H1 (cell line): Measurements from ENCODE around the gene TRIM31. TPM values are rescaled to one million over a fixed set of nuclear protein-coding genes. Genes with fewer than 3 reads are reported as not detected.

Experiments
- CTCF ChIA-PET: fragments of 300-600 bp; sonication (Branson Sonifier 250); formaldehyde crosslinking; loops from one replicate; lab custom pipeline; 2021; ENCODE audit not compliant: partially characterized antibody; lab: Charles Lee
- POLR2A ChIA-PET: fragments of 300-600 bp; sonication (Branson Sonifier 250); formaldehyde crosslinking; loops from one replicate; lab custom pipeline; 2021; ENCODE audit warnings: inconsistent platforms; ENCODE audit not compliant: partially characterized antibody; lab: Charles Lee
- DNase-seq, 2 experiments: peaks; one replicate each; pipeline versions ENCODE4 v3.0.0 to v3.0.0-alpha.2; 2010 to 2022; ENCODE audit warnings: low spot score in 2 of 2, low read depth in 1 of 2, mixed read lengths in 1 of 2
- FAIRE-seq: peaks from 2 replicates; lab custom pipeline; 2011; peaks lifted over from hg19 to GRCh38; lab: Jason Lieb, UNC
- H2AFZ ChIP-seq: 2 replicates; pipeline ENCODE4 v1.8.1; 2012; ENCODE audit warnings: low read length, inconsistent platforms
- H2AK5ac ChIP-seq: 2 replicates; pipeline ENCODE4 v1.6.1; 2013; ENCODE audit warnings: low read depth, low read length
- H2BK120ac ChIP-seq: replicated peaks from 2 replicates; pipeline ENCODE3; 2013; ENCODE audit warnings: low read depth, low read length, inconsistent platforms
- H2BK12ac ChIP-seq: 2 replicates; pipeline ENCODE4 v1.6.1; 2013; ENCODE audit warnings: low read depth, low read length
- H2BK15ac ChIP-seq: 2 replicates; pipeline ENCODE4 v1.6.1; 2013; ENCODE audit warnings: low read length
- H2BK20ac ChIP-seq: 2 replicates; pipeline ENCODE4 v1.6.1; 2013; ENCODE audit warnings: low read length
- H2BK5ac ChIP-seq: 2 replicates; pipeline ENCODE4 v1.6.1; 2013; ENCODE audit warnings: low read depth, low read length
- H3K14ac ChIP-seq: 2 replicates; pipeline ENCODE4 v1.6.1; 2013; ENCODE audit warnings: inconsistent platforms; ENCODE audit not compliant: insufficient read length
- H3K18ac ChIP-seq: 2 replicates; pipeline ENCODE4 v1.6.1; 2013; ENCODE audit warnings: low read length; ENCODE audit errors: extremely low read depth
- H3K23ac ChIP-seq: 2 replicates; pipeline ENCODE4 v1.6.1; 2013; ENCODE audit warnings: inconsistent platforms; ENCODE audit not compliant: insufficient read length
- H3K23me2 ChIP-seq: 2 replicates; pipeline ENCODE4 v1.6.1; 2013; ENCODE audit warnings: low read depth, low read length
- H3K27ac ChIP-seq: 2 replicates; pipeline ENCODE4 v1.6.1; 2011; ENCODE audit warnings: low read depth, low read length, inconsistent platforms
- H3K27me3 ChIP-seq, 4 experiments: replicated peaks in 1 of 4; 1 replicate in 1 of 4; 2 replicates in 3 of 4; pipeline versions ENCODE4 v1.6.1 to v1.8.1; 2011 to 2013; ENCODE audit warnings: low read length in 3 of 4, mild to moderate bottlenecking in 3 of 4, inconsistent platforms in 2 of 4, mixed read lengths in 2 of 4, moderate library complexity in 1 of 4; ENCODE audit not compliant: control insufficient read depth in 3 of 4, insufficient read depth in 3 of 4; ENCODE audit errors: extremely low read depth in 1 of 4
- H3K36me3 ChIP-seq, 4 experiments: 2 replicates each; pipeline versions ENCODE4 v1.6.1 to v1.8.1; 2011 to 2013; ENCODE audit warnings: mild to moderate bottlenecking in 4 of 4, low read length in 3 of 4, moderate library complexity in 2 of 4, control low read depth in 1 of 4, inconsistent platforms in 1 of 4; ENCODE audit not compliant: insufficient read depth in 4 of 4, control insufficient read depth in 2 of 4
- H3K4ac ChIP-seq: replicated peaks from 2 replicates; pipeline ENCODE3; 2013; ENCODE audit warnings: low read length, low read depth, mixed read lengths, inconsistent platforms; ENCODE audit not compliant: insufficient read length
- H3K4me1 ChIP-seq, 4 experiments: replicated peaks in 1 of 4; 1 replicate in 1 of 4; 2 replicates in 3 of 4; pipeline versions ENCODE4 v1.6.1 to v1.8.1; 2011 to 2013; ENCODE audit warnings: low read length in 3 of 4, inconsistent platforms in 2 of 4, mixed read lengths in 1 of 4; ENCODE audit not compliant: insufficient read depth in 4 of 4, control insufficient read depth in 3 of 4
- H3K4me2 ChIP-seq, 2 experiments: 2 replicates each; pipeline versions ENCODE4 v1.6.1 to v1.8.1; 2011 to 2013; ENCODE audit warnings: low read depth in 2 of 2, low read length in 2 of 2, control low read depth in 1 of 2, inconsistent platforms in 1 of 2, mild to moderate bottlenecking in 1 of 2; ENCODE audit not compliant: insufficient read depth in 1 of 2
- H3K4me3 ChIP-seq, 4 experiments: fragments of 200-600, 300-600 bp in 1 of 4; sonication (generic), shearing (Covaris generic), sonication (Bioruptor Twin) in 1 of 4; 2 replicates each; pipeline versions ENCODE4 v1.5.1 to v1.8.1; 2011 to 2016; ENCODE audit warnings: low read length in 4 of 4, low read depth in 3 of 4, control low read depth in 2 of 4, inconsistent platforms in 2 of 4, mild to moderate bottlenecking in 2 of 4, mixed read lengths in 1 of 4, moderate library complexity in 1 of 4; ENCODE audit not compliant: insufficient read depth in 2 of 4; ENCODE audit errors: extremely low read depth in 1 of 4
- H3K56ac ChIP-seq: replicated peaks from 2 replicates; pipeline ENCODE3; 2013; ENCODE audit warnings: low read depth, mild to moderate bottlenecking, mixed read lengths, low read length, inconsistent platforms; ENCODE audit not compliant: insufficient read length
- H3K79me1 ChIP-seq: 2 replicates; pipeline ENCODE4 v1.6.1; 2013; ENCODE audit warnings: low read depth, low read length, control low read depth
- H3K79me2 ChIP-seq, 2 experiments: 2 replicates each; pipeline versions ENCODE4 v1.6.1 to v1.8.1; 2012 to 2013; ENCODE audit warnings: low read length in 2 of 2, mild to moderate bottlenecking in 2 of 2, inconsistent platforms in 1 of 2; ENCODE audit not compliant: insufficient read depth in 2 of 2, control insufficient read depth in 1 of 2
- H3K9ac ChIP-seq, 4 experiments: replicated peaks in 1 of 4; 1 replicate in 1 of 4; 2 replicates in 3 of 4; pipeline versions ENCODE4 v1.6.1 to v1.8.1; 2011 to 2013; ENCODE audit warnings: low read depth in 3 of 4, low read length in 3 of 4, control low read depth in 2 of 4, mild to moderate bottlenecking in 2 of 4, moderate library complexity in 2 of 4, inconsistent platforms in 1 of 4; ENCODE audit errors: extremely low read depth in 1 of 4
- H3K9me3 ChIP-seq, 2 experiments: 2 replicates each; pipeline versions ENCODE4 v1.6.1 to v1.8.1; 2012 to 2013; ENCODE audit warnings: mild to moderate bottlenecking in 2 of 2, moderate library complexity in 2 of 2, control low read depth in 1 of 2, inconsistent platforms in 1 of 2, low read depth in 1 of 2, low read length in 1 of 2, mixed read lengths in 1 of 2; ENCODE audit not compliant: insufficient read depth in 2 of 2
- H4K20me1 ChIP-seq, 2 experiments: replicated peaks in 1 of 2; 2 replicates each; pipeline versions ENCODE3 to v1.8.1; 2011 to 2013; ENCODE audit warnings: inconsistent platforms in 2 of 2, low read length in 2 of 2, mild to moderate bottlenecking in 1 of 2; ENCODE audit not compliant: insufficient read depth in 2 of 2, control insufficient read depth in 1 of 2
- H4K5ac ChIP-seq: 2 replicates; pipeline ENCODE4 v1.6.1; 2013; ENCODE audit warnings: low read length, low read depth, mixed read lengths, inconsistent platforms; ENCODE audit not compliant: insufficient read length
- H4K8ac ChIP-seq: 2 replicates; pipeline ENCODE4 v1.8.0; 2013; ENCODE audit warnings: mild to moderate bottlenecking, moderate library complexity, low read length, inconsistent platforms; ENCODE audit not compliant: insufficient read depth; ENCODE audit errors: extremely low read depth
- H4K91ac ChIP-seq: replicated peaks from 2 replicates; pipeline ENCODE3; 2013; ENCODE audit warnings: low read length, mixed read lengths, inconsistent platforms; ENCODE audit not compliant: insufficient read length
- NRF1 ChIP-seq: IDR thresholded peaks from 2 replicates; pipeline ENCODE4 v1.6.1; 2011; ENCODE audit warnings: mild to moderate bottlenecking, low read depth, low read length, improper control_type of control experiment
- POLR2AphosphoS5 ChIP-seq: IDR thresholded peaks from 2 replicates; pipeline ENCODE4 v1.6.1; 2011; ENCODE audit warnings: low read depth, low read length
- WGBS, 2 experiments: shearing (Covaris generic) in 1 of 2; methylation state at CpG; one replicate each; pipeline versions ENCODE4 v1.1.6 to v1.1.7; 2013 to 2015; ENCODE audit warnings: low lambda C conversion rate in 2 of 2, mixed read lengths in 2 of 2, inconsistent platforms in 1 of 2, low coverage in 1 of 2, missing lambda C conversion rate in 1 of 2; ENCODE audit not compliant: insufficient replicate concordance in 2 of 2, insufficient coverage in 1 of 2, insufficient read length in 1 of 2; ENCODE audit errors: extremely low coverage in 1 of 2, missing lambda C conversion rate in 1 of 2; 5-methylcytosine and 5-hydroxymethylcytosine counted together
- polyA plus RNA-seq, 7 experiments: library from polyadenylated mRNA; depleted of rRNA in 3 of 7; stranded (reverse) in 5 of 7; unstranded in 2 of 7; fragments of >200 nt in 5 of 7; fragments of 200-250 nt in 2 of 7; gene quantifications; 1 replicate in 5 of 7; 2 replicates in 1 of 7; 4 replicates in 1 of 7; pipeline versions ENCODE4 v1.2.1 to v1.2.3, GENCODE V29; 2011 to 2013; ENCODE audit warnings: missing spikeins in 2 of 7, mixed read lengths in 2 of 7
- total RNA-seq: library from RNA; stranded (reverse); fragmentation: NEBNext Ultra II Directional; extraction: Animal tissue kit (Norgen Biotek cat#: 25700); gene quantifications from 2 replicates; pipeline ENCODE4 v1.2.1, GENCODE V29; 2021

TRIM31 gene
- total and polyA plus RNA-seq, 2 of the 8 experiments (the other 6 are each of a cell fraction or from before 2014, with no cell fraction given) = not detected

DNA sequence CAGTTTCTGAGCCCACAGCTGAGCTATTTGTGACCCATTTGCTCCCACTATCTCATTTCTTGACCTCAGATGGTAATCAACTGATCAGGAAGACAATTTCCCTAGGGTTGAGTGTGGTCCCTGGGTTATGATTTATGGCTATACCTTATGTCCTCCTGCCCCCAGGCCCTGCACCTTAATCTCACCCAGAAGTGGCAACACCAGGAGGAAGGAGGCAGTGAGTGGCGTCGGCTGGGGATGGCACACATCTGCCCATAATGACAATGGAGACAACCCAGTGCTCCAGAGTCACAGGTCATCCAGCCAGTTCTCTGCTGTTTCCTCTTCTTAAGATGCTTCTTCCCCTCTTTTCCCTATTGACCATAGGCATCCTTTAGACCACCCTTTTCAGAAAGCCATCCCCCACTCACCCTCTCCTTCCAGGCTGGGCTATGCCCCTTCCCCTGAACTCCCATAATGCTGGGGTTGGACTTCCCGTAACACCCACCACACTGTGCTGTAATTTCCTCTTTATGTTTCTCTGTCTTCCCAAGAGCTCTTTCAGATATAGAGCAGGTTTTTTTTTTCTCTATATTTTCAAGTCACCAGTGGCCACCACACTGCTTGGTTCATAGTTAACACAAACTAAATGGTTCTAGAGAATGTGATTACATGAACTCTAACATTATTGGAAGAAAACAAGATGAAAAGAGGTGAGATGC is 40.2 kb upstream of the TRIM31 start:
- ChIA-PET POLR2A (no interaction called here), CTCF (interaction anchor here (0.8 to 6.9 kb wide), 4 partner anchors 10 to 50 kb away, joined by 3 to 50 read pairs (median 4); partner anchors contain the start of gene TRIM40)
- Histone ChIP-seq H2BK120ac (no peak overlapping the region), H4K5ac (no peak overlapping the region), H3K18ac (no peak overlapping the region), H2BK15ac (no peak overlapping the region), H4K8ac (no peak overlapping the region), H4K20me1 (no peaks in the 10 kb centered on the region), H3K23ac (no peak overlapping the region), H3K56ac (no peak overlapping the region), H3K4ac (no peak overlapping the region), H3K27ac (no peak overlapping the region), H3K4me2 (no peak overlapping the region), H2BK5ac (no peak overlapping the region), H2BK20ac (no peak overlapping the region), H2AK5ac (no peak overlapping the region), H3K27me3 (peaks cover 0 to 2% (median 0%) of the 10 kb centered on the region in 4 experiments; a peak in 3 of 7 replicates), H3K79me1 (no peaks in the 10 kb centered on the region), H3K4me3 (no peak overlapping the region), H3K23me2 (peaks cover 2% of the 10 kb centered on the region; the same call in 1 of the 2 replicates), H2BK12ac (no peak overlapping the region), H3K9me3 (no peaks in the 10 kb centered on the region), H3K36me3 (no peaks in the 10 kb centered on the region), H2AFZ (no peak overlapping the region), H3K79me2 (no peaks in the 10 kb centered on the region), H3K14ac (no peak overlapping the region), H3K9ac (no peak overlapping the region), H3K4me1 (no peaks in the 10 kb centered on the region), H4K91ac (no peak overlapping the region)
- WGBS, 2 experiments = 96% methylated on average over 3 of the region's 3 CpGs; no CpG with 5 or more reads in 1 of the 2 experiments
- DNase-seq (no peak), FAIRE-seq (no peak)
- no peak for TF ChIP-seq POLR2AphosphoS5
- no peak for TF ChIP-seq NRF1
